Gastrocnemius medialis (tissue), 4 donors: ENCODE measurements around the gene PARD3B. TPM values are rescaled to one million over a fixed set of nuclear protein-coding genes. Genes with fewer than 3 reads are reported as not detected.

ENCODE experiments used
- ATAC-seq, 2 donors: fragments of 150-250 bp; one replicate each; pipeline ENCODE4 v1.9.1; 2016
- DNase-seq, 2 donors: peaks; one replicate each; pipeline ENCODE4 v3.0.0-alpha.2; 2019
- H3K27ac ChIP-seq, 4 donors: fragments of 200-600 bp; sonication (generic); 1 replicate in 1 of 4; 2 replicates in 3 of 4; pipeline ENCODE4 v1.5.1; 2016 to 2018; ENCODE audit warnings: mild to moderate bottlenecking in 2 of 4, moderate library complexity in 1 of 4
- H3K27me3 ChIP-seq, 3 donors: fragments of 200-600 bp; sonication (generic) in 2 of 3; 1 replicate in 1 of 3; 2 replicates in 2 of 3; pipeline versions ENCODE4 v1.5.1 to v1.6.0; 2016 to 2019; ENCODE audit warnings: mild to moderate bottlenecking in 1 of 3, moderate library complexity in 1 of 3
- H3K36me3 ChIP-seq, 2 donors: fragments of 200-600 bp; sonication (generic) in 1 of 2; one replicate each; pipeline ENCODE4 v1.5.1; 2017 to 2018
- H3K4me1 ChIP-seq, 2 donors: fragments of 200-600 bp; sonication (generic) in 1 of 2; one replicate each; pipeline ENCODE4 v1.5.1; 2016 to 2017; ENCODE audit warnings: mild to moderate bottlenecking in 2 of 2
- H3K4me3 ChIP-seq, 4 donors: fragments of 200-600 bp; sonication (generic) in 3 of 4; 1 replicate in 1 of 4; 2 replicates in 3 of 4; pipeline ENCODE4 v1.5.1; 2016 to 2019; ENCODE audit warnings: mild to moderate bottlenecking in 2 of 4
- H3K9me3 ChIP-seq, 3 donors: fragments of 200-600 bp; sonication (generic) in 2 of 3; 1 replicate in 1 of 3; 2 replicates in 2 of 3; pipeline ENCODE4 v1.5.1; 2016 to 2019
- POLR2A ChIP-seq, 2 donors: fragments of 450-650 bp; IDR thresholded peaks; one replicate each; pipeline ENCODE4 v1.6.1; 2017; ENCODE audit warnings: antibody characterized with exemption in 2 of 2, mild to moderate bottlenecking in 2 of 2, moderate library complexity in 2 of 2
- in situ Hi-C, 4 donors: fragments of 200-750 bp; cut with MboI; loops; one replicate each; pipeline versions ENCODE4 v1.15.0 to v1.8.0; 2017; ENCODE audit warnings: low sequenced_read_pairs in 4 of 4
- intact Hi-C: fragments of 100-400 bp; cut with DNase I; formaldehyde crosslinking; loops from one replicate; pipeline ENCODE4 v1.15.1; 2023; ENCODE audit warnings: low total_unique reads
- total RNA-seq, 4 donors: library from RNA; depleted of rRNA; stranded (reverse); fragments of >200 nt; gene quantifications; one replicate each; pipeline versions ENCODE4 v1.1.0 to v1.2.3, GENCODE V29; 2016
- TF ChIP-seq, protein P1 (sequence below), 5 experiments: fragments of 450-650 bp in 3 of 5; fragments of 200-600 bp in 2 of 5; sonication (generic) in 2 of 5; IDR thresholded peaks in 4 of 5; conservative IDR thresholded peaks in 1 of 5; 1 replicate in 4 of 5; 2 replicates in 1 of 5; pipeline ENCODE4 v1.5.1; 2016 to 2019; ENCODE audit warnings: antibody characterized with exemption in 5 of 5, mild to moderate bottlenecking in 3 of 5, moderate library complexity in 3 of 5

The PARD3B gene
- total RNA-seq, 4 donors from 2014 or later = 2.2 to 15.5 (median 4.6) TPM

DNA sequence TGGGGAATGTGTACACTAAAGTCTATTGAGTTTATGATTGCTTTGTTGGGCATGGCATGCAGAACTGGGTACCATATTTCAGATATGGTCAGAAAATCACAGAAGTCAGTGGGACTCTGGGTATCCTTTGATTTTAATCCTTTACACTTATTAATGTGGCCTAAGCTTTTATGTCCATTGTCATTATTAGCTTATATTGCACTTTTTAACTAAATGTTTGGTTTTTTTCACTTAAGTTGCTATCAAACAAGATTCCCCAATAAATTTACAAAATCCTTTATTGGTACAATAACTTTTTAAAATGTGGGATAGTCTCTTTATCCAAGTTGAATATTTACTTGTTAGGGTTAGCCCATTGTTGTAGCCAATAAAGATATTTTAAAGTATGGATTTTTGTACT lies 902.9 kb downstream of the PARD3B start:
- TF ChIP-seq POLR2A (IDR thresholded peaks at IDR 0.05) = no peak
- TF ChIP-seq, protein P1, sequence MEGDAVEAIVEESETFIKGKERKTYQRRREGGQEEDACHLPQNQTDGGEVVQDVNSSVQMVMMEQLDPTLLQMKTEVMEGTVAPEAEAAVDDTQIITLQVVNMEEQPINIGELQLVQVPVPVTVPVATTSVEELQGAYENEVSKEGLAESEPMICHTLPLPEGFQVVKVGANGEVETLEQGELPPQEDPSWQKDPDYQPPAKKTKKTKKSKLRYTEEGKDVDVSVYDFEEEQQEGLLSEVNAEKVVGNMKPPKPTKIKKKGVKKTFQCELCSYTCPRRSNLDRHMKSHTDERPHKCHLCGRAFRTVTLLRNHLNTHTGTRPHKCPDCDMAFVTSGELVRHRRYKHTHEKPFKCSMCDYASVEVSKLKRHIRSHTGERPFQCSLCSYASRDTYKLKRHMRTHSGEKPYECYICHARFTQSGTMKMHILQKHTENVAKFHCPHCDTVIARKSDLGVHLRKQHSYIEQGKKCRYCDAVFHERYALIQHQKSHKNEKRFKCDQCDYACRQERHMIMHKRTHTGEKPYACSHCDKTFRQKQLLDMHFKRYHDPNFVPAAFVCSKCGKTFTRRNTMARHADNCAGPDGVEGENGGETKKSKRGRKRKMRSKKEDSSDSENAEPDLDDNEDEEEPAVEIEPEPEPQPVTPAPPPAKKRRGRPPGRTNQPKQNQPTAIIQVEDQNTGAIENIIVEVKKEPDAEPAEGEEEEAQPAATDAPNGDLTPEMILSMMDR (IDR thresholded peaks at IDR 0.05 in 4 of 5, conservative IDR thresholded peaks at IDR 0.05 in 1 of 5) = no peak
- ATAC-seq (no peak), DNase-seq (no peak)
- H3K27me3 ChIP-seq = no peaks in the 10 kb centered on the region
- H3K4me1 ChIP-seq = no peaks in the 10 kb centered on the region
- intact Hi-C loops (no loop called here), in situ Hi-C loops (no loop called here)
- no peaks in the 10 kb centered on the region for H3K9me3 ChIP-seq
- H3K27ac ChIP-seq = no peak overlapping the region
- no peaks in the 10 kb centered on the region for H3K36me3 ChIP-seq
- no peak overlapping the region for H3K4me3 ChIP-seq

DNA sequence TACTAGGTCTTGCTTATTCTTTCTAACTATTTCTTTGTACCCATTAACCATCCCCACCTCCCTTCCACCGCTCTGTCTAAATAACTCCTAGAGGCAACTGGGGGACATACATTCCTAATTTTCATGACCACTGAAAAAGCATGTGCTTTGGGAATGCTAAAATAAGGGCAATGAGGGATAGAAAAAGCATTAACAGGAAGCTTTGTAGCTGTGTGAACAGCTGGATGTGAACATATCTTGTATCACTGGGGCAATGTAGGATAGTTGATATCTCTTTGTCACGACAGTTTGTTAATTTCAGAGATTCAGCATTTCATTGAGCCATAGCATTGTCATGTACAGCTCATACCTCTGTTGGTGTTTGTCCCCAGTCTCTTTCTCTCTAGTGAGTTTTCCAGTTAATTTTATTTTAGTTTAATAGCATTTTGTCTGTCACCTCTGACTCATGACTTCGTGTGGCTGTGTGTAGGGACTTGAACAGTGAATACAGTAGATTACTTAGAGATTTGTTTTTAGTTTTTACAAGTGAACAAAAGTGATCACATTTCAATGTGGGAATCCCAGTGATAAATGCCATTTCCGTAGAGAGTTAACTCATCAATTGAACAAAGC lies 906.7 kb downstream of the PARD3B start:
- no peaks in the 10 kb centered on the region for H3K4me1 ChIP-seq
- H3K27ac ChIP-seq = no peak overlapping the region
- H3K36me3 ChIP-seq = no peaks in the 10 kb centered on the region
- H3K9me3 ChIP-seq = no peaks in the 10 kb centered on the region
- intact Hi-C loops (no loop called here), in situ Hi-C loops (no loop called here)
- DNase-seq = no peak
- ATAC-seq = no peak
- no peak for TF ChIP-seq POLR2A (IDR thresholded peaks at IDR 0.05)
- no peak overlapping the region for H3K4me3 ChIP-seq
- no peaks in the 10 kb centered on the region for H3K27me3 ChIP-seq

DNA sequence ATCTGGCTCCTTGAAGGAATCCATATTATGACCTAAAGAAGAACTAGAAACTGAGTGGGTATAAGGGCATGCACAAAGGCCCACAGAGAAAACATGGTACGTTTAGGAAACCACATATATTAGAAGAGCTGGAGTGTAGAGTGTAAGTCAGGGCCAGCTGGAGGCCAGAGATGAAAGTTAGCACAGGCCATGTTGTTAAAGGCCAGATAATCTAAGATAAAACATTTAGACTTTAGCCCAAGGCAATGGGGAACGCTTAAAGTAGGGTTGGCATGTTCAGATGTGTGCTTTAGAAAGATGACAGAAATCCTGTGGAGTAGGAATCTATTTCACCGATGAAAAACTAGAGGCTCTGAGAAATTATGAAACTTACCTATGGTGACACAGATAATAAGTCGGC lies 907.9 kb downstream of the PARD3B start:
- in situ Hi-C loops = no loop called here

DNA sequence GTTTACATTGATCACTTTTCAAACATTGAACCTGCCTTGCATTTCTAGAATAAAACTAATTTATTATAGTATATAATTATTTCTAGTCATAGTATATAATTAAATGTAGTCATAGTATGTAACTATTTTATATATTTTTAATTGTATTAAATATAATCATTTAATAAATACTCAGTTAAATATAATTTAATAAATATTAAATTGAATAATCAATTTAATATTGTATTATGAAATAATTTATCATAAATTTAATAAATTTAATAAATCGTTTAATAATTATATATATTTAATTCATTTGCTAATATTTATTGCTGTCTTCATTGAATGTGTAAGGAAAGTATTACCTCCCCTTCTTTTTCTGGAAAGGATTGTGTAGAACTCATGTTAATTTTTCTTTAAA lies 911.4 kb downstream of the PARD3B start:
- TF ChIP-seq, protein P1 (IDR thresholded peaks at IDR 0.05 in 4 of 5, conservative IDR thresholded peaks at IDR 0.05 in 1 of 5) = no peak
- TF ChIP-seq POLR2A (IDR thresholded peaks at IDR 0.05) = no peak
- DNase-seq (no peak), ATAC-seq (no peak)
- H3K4me3 ChIP-seq = no peak overlapping the region
- no peaks in the 10 kb centered on the region for H3K36me3 ChIP-seq
- intact Hi-C loops = no loop called here
- no peaks in the 10 kb centered on the region for H3K27me3 ChIP-seq
- in situ Hi-C loops = no loop called here
- no peak overlapping the region for H3K27ac ChIP-seq
- no peaks in the 10 kb centered on the region for H3K9me3 ChIP-seq
- H3K4me1 ChIP-seq = no peaks in the 10 kb centered on the region

More for the DNA sequence above, 907.9 kb downstream of the PARD3B start:
- no peaks in the 10 kb centered on the region for H3K4me1 ChIP-seq
- intact Hi-C loops = no loop called here
- DNase-seq = no peak
- no peaks in the 10 kb centered on the region for H3K9me3 ChIP-seq
- H3K4me3 ChIP-seq = no peak overlapping the region
- H3K36me3 ChIP-seq = no peaks in the 10 kb centered on the region
- TF ChIP-seq, protein P1 (IDR thresholded peaks at IDR 0.05 in 4 of 5, conservative IDR thresholded peaks at IDR 0.05 in 1 of 5) = no peak
- no peak for TF ChIP-seq POLR2A (IDR thresholded peaks at IDR 0.05)
- no peaks in the 10 kb centered on the region for H3K27me3 ChIP-seq
- no peak overlapping the region for H3K27ac ChIP-seq
- no peak for ATAC-seq

DNA sequence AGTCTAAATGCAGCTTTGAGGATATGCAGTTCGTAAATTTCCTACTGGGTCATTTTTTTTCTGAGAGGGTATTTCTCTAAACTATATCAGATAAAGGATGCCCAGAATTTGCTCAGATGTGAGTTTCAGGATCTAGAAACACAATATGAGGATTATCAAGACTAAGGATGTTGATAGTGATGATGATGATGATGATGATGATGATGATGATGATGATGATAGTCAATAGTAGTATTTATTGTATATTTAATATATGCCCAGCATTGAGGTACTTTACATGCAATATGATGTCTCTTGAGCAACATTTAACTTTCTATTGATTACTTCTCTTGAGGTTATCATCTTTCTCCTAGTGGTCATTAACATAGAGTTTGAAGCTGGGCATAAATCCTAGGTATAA lies 914.9 kb downstream of the PARD3B start:
- in situ Hi-C loops (no loop called here), intact Hi-C loops (no loop called here)
- H3K36me3 ChIP-seq = no peaks in the 10 kb centered on the region
- H3K4me3 ChIP-seq = no peak overlapping the region
- H3K9me3 ChIP-seq = no peaks in the 10 kb centered on the region
- H3K27me3 ChIP-seq = no peaks in the 10 kb centered on the region
- no peak for DNase-seq
- no peak for TF ChIP-seq POLR2A (IDR thresholded peaks at IDR 0.05)
- TF ChIP-seq, protein P1 (IDR thresholded peaks at IDR 0.05 in 4 of 5, conservative IDR thresholded peaks at IDR 0.05 in 1 of 5) = no peak
- H3K27ac ChIP-seq = no peak overlapping the region
- no peaks in the 10 kb centered on the region for H3K4me1 ChIP-seq
- ATAC-seq = no peak
